T47D (cell line): ENCODE results near the gene C4orf54.

Experiments used
- DNase-seq, 2 experiments: peaks; one replicate each; pipeline versions ENCODE4 v3.0.0 to v3.0.0-alpha.2; 2011 to 2012; ENCODE audit warnings: low read depth in 1 of 2, low spot score in 1 of 2
- JUND ChIP-seq: IDR thresholded peaks from 2 replicates; pipeline ENCODE4 v1.6.1; 2012; ENCODE audit warnings: low read depth
- in situ Hi-C: cut with HindIII; loops from 2 replicates; pipeline ENCODE4 v1.10.0; 2016; ENCODE audit warnings: low sequenced_read_pairs, low pct_unique_long_range_greater_than_20kb

Gene C4orf54

GRCh38 chr4:99668472-99668871 lies 10.8 kb upstream of the C4orf54 start:
- in situ Hi-C loops: no loop called here
- no peak for DNase-seq
- TF ChIP-seq JUND: no peak

GRCh38 chr4:99665983-99666382 lies 8.4 kb upstream of the C4orf54 start:
- no peak for DNase-seq
- no peak for TF ChIP-seq JUND
- in situ Hi-C loops: no loop called here

GRCh38 chr4:99664716-99665115 lies 7.1 kb upstream of the C4orf54 start:
- DNase-seq: no peak
- in situ Hi-C loops: no loop called here
- TF ChIP-seq JUND: no peak

GRCh38 chr4:99661907-99662306 lies 4.3 kb upstream of the C4orf54 start:
- in situ Hi-C loops: no loop called here
- TF ChIP-seq JUND: no peak
- DNase-seq: no peak

GRCh38 chr4:99658666-99659065 lies 1.0 kb upstream of the C4orf54 start:
- no peak for TF ChIP-seq JUND
- DNase-seq: no peak
- in situ Hi-C loops: no loop called here

- DNase-seq: peak in 1 of 2 experiments; percentile 63
- TF ChIP-seq JUND: no peak
- in situ Hi-C loops: no loop called here
Measured at GRCh38 chr4:99655308-99656081, 2.1 kb downstream of the C4orf54 start.

GRCh38 chr4:99654361-99654761 lies 3.3 kb downstream of the C4orf54 start:
- no peak for TF ChIP-seq JUND
- peak in 1 of 2 experiments; percentile 6 for DNase-seq
- in situ Hi-C loops: no loop called here

GRCh38 chr4:99653916-99654315 lies 3.7 kb downstream of the C4orf54 start:
- TF ChIP-seq JUND: no peak
- no peak for DNase-seq
- in situ Hi-C loops: no loop called here

- no peak for DNase-seq
- in situ Hi-C loops: no loop called here
- no peak for TF ChIP-seq JUND
Measured at GRCh38 chr4:99652596-99653436, 4.8 kb downstream of the C4orf54 start.

GRCh38 chr4:99651811-99652485 lies 5.7 kb downstream of the C4orf54 start:
- no peak for TF ChIP-seq JUND
- in situ Hi-C loops: no loop called here
- DNase-seq: no peak

GRCh38 chr4:99651016-99651769 lies 6.4 kb downstream of the C4orf54 start:
- DNase-seq: no peak
- no peak for TF ChIP-seq JUND
- in situ Hi-C loops: no loop called here

- TF ChIP-seq JUND: no peak
- in situ Hi-C loops: no loop called here
Measured at GRCh38 chr4:99649778-99650177, 7.8 kb downstream of the C4orf54 start.

More at GRCh38 chr4:99649778-99650177, 7.8 kb downstream of the C4orf54 start:
- DNase-seq: no peak
